Measurements from ENCODE around the gene SH2D1B. TPM values are rescaled to one million over a fixed set of nuclear protein-coding genes. Genes with fewer than 3 reads are reported as not detected.

SH2D1B gene
- total RNA-seq, 4 donors from 2014 or later, result 0.21 to 0.27 TPM; not detected in 2

GRCh38 chr1:162404550-162405160 lies 7.3 kb downstream of the SH2D1B start:
- no peaks in the 10 kb centered on the region for H3K36me3 ChIP-seq
- no peak overlapping the region for H3K4me3 ChIP-seq
- no peak for DNase-seq
- TF ChIP-seq CTCF (IDR thresholded peaks at IDR 0.05), result no peak
- no peak for TF ChIP-seq POLR2A (IDR thresholded peaks at IDR 0.05)
- H3K4me1 ChIP-seq, result no peaks in the 10 kb centered on the region
- H3K9me3 ChIP-seq, result no peaks in the 10 kb centered on the region
- H3K27ac ChIP-seq, result no peak overlapping the region
- intact Hi-C loops (cut with DNase I; ENCODE audit: low total_unique reads), result no loop called here
- H3K27me3 ChIP-seq, result no peaks in the 10 kb centered on the region

GRCh38 chr1:162400790-162401355 lies 11.1 kb downstream of the SH2D1B start:
- Histone ChIP-seq H3K27me3 (no peaks in the 10 kb centered on the region), H3K27ac (no peak overlapping the region), H3K4me1 (no peaks in the 10 kb centered on the region), H3K4me3 (no peak overlapping the region), H3K9me3 (no peaks in the 10 kb centered on the region), H3K36me3 (no peaks in the 10 kb centered on the region)
- no peak for DNase-seq
- no peak for TF ChIP-seq CTCF (IDR thresholded peaks at IDR 0.05)
- no peak for TF ChIP-seq POLR2A (IDR thresholded peaks at IDR 0.05)
- intact Hi-C loops (cut with DNase I; ENCODE audit: low total_unique reads), result no loop called here

GRCh38 chr1:162398999-162399580 lies 12.8 kb downstream of the SH2D1B start:
- no peak overlapping the region for H3K27ac ChIP-seq

GRCh38 chr1:162397943-162398560 lies 13.9 kb downstream of the SH2D1B start:
- no peak for DNase-seq
- no peak overlapping the region for H3K27ac ChIP-seq
- no peaks in the 10 kb centered on the region for H3K9me3 ChIP-seq
- intact Hi-C loops (cut with DNase I; ENCODE audit: low total_unique reads), result no loop called here
- TF ChIP-seq CTCF (IDR thresholded peaks at IDR 0.05) (no peak), POLR2A (IDR thresholded peaks at IDR 0.05) (no peak)
- H3K4me1 ChIP-seq, result no peaks in the 10 kb centered on the region
- H3K36me3 ChIP-seq, result no peaks in the 10 kb centered on the region
- no peak overlapping the region for H3K4me3 ChIP-seq
- no peaks in the 10 kb centered on the region for H3K27me3 ChIP-seq

More at GRCh38 chr1:162398999-162399580, 12.8 kb downstream of the SH2D1B start:
- Histone ChIP-seq H3K27me3 (no peaks in the 10 kb centered on the region), H3K4me1 (no peaks in the 10 kb centered on the region), H3K36me3 (no peaks in the 10 kb centered on the region), H3K4me3 (no peak overlapping the region), H3K9me3 (no peaks in the 10 kb centered on the region)
- no peak for DNase-seq
- TF ChIP-seq POLR2A (IDR thresholded peaks at IDR 0.05) (no peak), CTCF (IDR thresholded peaks at IDR 0.05) (no peak)
- intact Hi-C loops (cut with DNase I; ENCODE audit: low total_unique reads), result no loop called here

GRCh38 chr1:162397039-162397448 lies 14.9 kb downstream of the SH2D1B start:
- Histone ChIP-seq H3K27me3 (no peaks in the 10 kb centered on the region), H3K27ac (no peak overlapping the region), H3K4me1 (no peaks in the 10 kb centered on the region), H3K9me3 (no peaks in the 10 kb centered on the region), H3K36me3 (no peaks in the 10 kb centered on the region), H3K4me3 (no peak overlapping the region)
- TF ChIP-seq POLR2A (IDR thresholded peaks at IDR 0.05), result no peak
- no peak for TF ChIP-seq CTCF (IDR thresholded peaks at IDR 0.05)
- intact Hi-C loops (cut with DNase I; ENCODE audit: low total_unique reads), result no loop called here
- DNase-seq, result no peak
